ENCODE measurements around the gene SLF2.

GRCh38 chr10:100985336-100985735 is 72.6 kb downstream of the SLF2 start:
- TF ChIP-seq HOXA3 (CRISPR knock-in tag; IDR thresholded peaks at IDR 0.05) = no peak
- no peak for TF ChIP-seq MXD1 (CRISPR knock-in tag; IDR thresholded peaks at IDR 0.05)

Data from HepG2 (cell line).